Right cardiac atrium (tissue), 5 donors: ENCODE measurements around the gene RNU7-1. TPM values are rescaled to one million over a fixed set of nuclear protein-coding genes. Genes with fewer than 3 reads are reported as not detected.

ENCODE experiments used
- ATAC-seq, 2 donors: fragments of 200-7000 bp; cut with Tn5 transposase; one replicate each; pipeline versions ENCODE4 v1.8.0 to v1.9.1; 2020; ENCODE audit warnings: moderate library complexity in 2 of 2, mild to moderate bottlenecking in 1 of 2
- DNase-seq, 3 donors: peaks; one replicate each; pipeline ENCODE4 v3.0.0-alpha.2; 2020
- H3K27ac ChIP-seq: one replicate; pipeline ENCODE4 v1.5.1; 2013; ENCODE audit warnings: mild to moderate bottlenecking, low read length, control low read depth, moderate library complexity
- H3K27me3 ChIP-seq: one replicate; pipeline ENCODE4 v1.6.1; 2013; ENCODE audit not compliant: control insufficient read depth, insufficient read depth
- H3K4me1 ChIP-seq: one replicate; pipeline ENCODE4 v1.6.1; 2013; ENCODE audit warnings: low read length; ENCODE audit not compliant: control insufficient read depth, insufficient read depth
- H3K4me3 ChIP-seq: one replicate; pipeline ENCODE4 v1.5.1; 2013; ENCODE audit warnings: low read length, control low read depth
- H3K9me3 ChIP-seq: one replicate; pipeline ENCODE4 v1.6.1; 2013; ENCODE audit warnings: low read length; ENCODE audit not compliant: control insufficient read depth
- WGBS: extraction: QIAGEN DNeasy Blood & Tissue Kit; methylation state at CpG from one replicate; pipeline ENCODE4 v1.1.7; 2013; 5-methylcytosine and 5-hydroxymethylcytosine counted together
- intact Hi-C, 4 donors: fragments of 100-400 bp; cut with DNase I; formaldehyde crosslinking; loops; one replicate each; pipeline versions ENCODE4 v1.11.0 to v1.14.0; 2022 to 2023
- microRNA-seq, 2 donors: library from miRNA; unstranded; fragments of <30 nt; microRNA quantifications; one replicate each; pipeline ENCODE4 v1.2.0, GENCODE V29; 2020 to 2021
- polyA plus RNA-seq: library from polyadenylated mRNA; stranded (reverse); fragments of 200-250 nt; gene quantifications from one replicate; pipeline ENCODE4 v1.2.3, GENCODE V29; 2013
- total RNA-seq, 4 donors: library from RNA; stranded (reverse); fragmentation: NEBNext Ultra II Directional; extraction: Animal tissue kit (Norgen Biotek cat#: 25700); gene quantifications; one replicate each; pipeline ENCODE4 v1.2.1, GENCODE V29; 2021
- donor health status: healthy with polysubstance abuse.
- donor health status: DM: no; HTN: yes; CAD: no.
- donor health status: DM: no; HTN: no; CAD: no.
- donor health status: DM: no; HTN: yes; CAD: no; lungs with severe emphysema.
- donor health status: DM: yes; HTN: yes; CAD: no.

The RNU7-1 gene
- total and polyA plus RNA-seq, 5 donors = not detected

GRCh38 chr12:6987956-6988553, 44.4 kb downstream of the RNU7-1 start:
- Histone ChIP-seq H3K4me1 (no peaks in the 10 kb centered on the region), H3K27me3 (no peaks in the 10 kb centered on the region), H3K9me3 (no peaks in the 10 kb centered on the region), H3K27ac (no peak overlapping the region), H3K4me3 (no peak overlapping the region)
- intact Hi-C loops = no loop called here
- ATAC-seq = no peak
- no peak for DNase-seq
- 91% methylated on average over 11 of the region's 11 CpGs for WGBS

Small RNA genes within 50 kb of the gene (microRNA-seq; reads per million reads assigned to microRNA genes)
- gene MIR141 (1.7 to 3.2 reads per million in 2 donors), gene MIR200C (30.3 to 39.6 reads per million in 2 donors)

Other genes starting within 250 kb of the RNU7-1 start
- gene PIANP, start 243.0 kb upstream of the RNU7-1 start, total RNA-seq = under 1 TPM in 3 of 4 donors, not detected in 1; 0.29 to 0.99 (median 0.80) TPM
- 0.18 TPM for gene PIANP, start 243.0 kb upstream of the RNU7-1 start, polyA plus RNA-seq
- 10 to 100 TPM; 60.3 to 71.0 (median 65.9) TPM for gene COPS7A, start 219.8 kb upstream of the RNU7-1 start, total RNA-seq
- gene COPS7A, start 219.8 kb upstream of the RNU7-1 start, polyA plus RNA-seq = 71.8 TPM
- 100 to 1,000 TPM; 123 to 135 (median 130) TPM for gene MLF2, start 190.7 kb upstream of the RNU7-1 start, total RNA-seq
- 146 TPM for gene MLF2, start 190.7 kb upstream of the RNU7-1 start, polyA plus RNA-seq
- 100 to 1,000 TPM; 116 to 161 (median 149) TPM for gene PTMS, start 177.5 kb upstream of the RNU7-1 start, total RNA-seq
- 244 TPM for gene PTMS, start 177.5 kb upstream of the RNU7-1 start, polyA plus RNA-seq
- 1 to 10 TPM in 2 of 4 donors, under 1 TPM in 2; 0.28 to 1.1 (median 0.76) TPM for gene LAG3, start 171.3 kb upstream of the RNU7-1 start, total RNA-seq
- 0.57 TPM for gene LAG3, start 171.3 kb upstream of the RNU7-1 start, polyA plus RNA-seq
- 10 to 100 TPM; 11.4 to 15.4 (median 13.7) TPM for gene CD4, start 154.3 kb upstream of the RNU7-1 start, total RNA-seq
- gene CD4, start 154.3 kb upstream of the RNU7-1 start, polyA plus RNA-seq = 2.5 TPM
- 10 to 100 TPM in 1 of 4 donors, 1 to 10 TPM in 3; 6.8 to 10.9 (median 8.3) TPM for gene GPR162, start 122.0 kb upstream of the RNU7-1 start, total RNA-seq
- gene GPR162, start 122.0 kb upstream of the RNU7-1 start, polyA plus RNA-seq = 6.8 TPM
- gene P3H3, start 115.4 kb upstream of the RNU7-1 start, total RNA-seq = 10 to 100 TPM; 15.8 to 25.6 (median 21.1) TPM
- gene P3H3, start 115.4 kb upstream of the RNU7-1 start, polyA plus RNA-seq = 17.7 TPM
- 1 to 10 TPM; 2.9 to 7.8 (median 4.0) TPM for gene GNB3, start 102.9 kb upstream of the RNU7-1 start, total RNA-seq
- 3.1 TPM for gene GNB3, start 102.9 kb upstream of the RNU7-1 start, polyA plus RNA-seq
- 1 to 10 TPM in 3 of 4 donors, not detected in 1; 1.2 to 1.8 (median 1.2) TPM for gene CDCA3, start 92.5 kb upstream of the RNU7-1 start, total RNA-seq
- gene CDCA3, start 92.5 kb upstream of the RNU7-1 start, polyA plus RNA-seq = 0.50 TPM
- gene USP5, start 91.7 kb upstream of the RNU7-1 start, total RNA-seq = 10 to 100 TPM; 59.2 to 74.6 (median 71.0) TPM
- gene USP5, start 91.7 kb upstream of the RNU7-1 start, polyA plus RNA-seq = 29.4 TPM
- 100 to 1,000 TPM; 707 to 793 (median 721) TPM for gene TPI1, start 76.3 kb upstream of the RNU7-1 start, total RNA-seq
- 872 TPM for gene TPI1, start 76.3 kb upstream of the RNU7-1 start, polyA plus RNA-seq
- 1 to 10 TPM; 2.5 to 4.2 (median 3.5) TPM for gene SPSB2, start 70.5 kb upstream of the RNU7-1 start, total RNA-seq
- 4.6 TPM for gene SPSB2, start 70.5 kb upstream of the RNU7-1 start, polyA plus RNA-seq
- 10 to 100 TPM; 11.4 to 13.9 (median 12.1) TPM for gene LRRC23, start 39.0 kb upstream of the RNU7-1 start, total RNA-seq
- 15.0 TPM for gene LRRC23, start 39.0 kb upstream of the RNU7-1 start, polyA plus RNA-seq
- gene ENO2, start 29.2 kb upstream of the RNU7-1 start, total RNA-seq = 10 to 100 TPM; 29.6 to 42.1 (median 35.8) TPM
- gene ENO2, start 29.2 kb upstream of the RNU7-1 start, polyA plus RNA-seq = 17.8 TPM
- gene ATN1, start 15.9 kb upstream of the RNU7-1 start, total RNA-seq = 10 to 100 TPM; 85.3 to 89.3 (median 88.6) TPM
- 70.1 TPM for gene ATN1, start 15.9 kb upstream of the RNU7-1 start, polyA plus RNA-seq
- 100 to 1,000 TPM; 262 to 339 (median 272) TPM for gene C12orf57, start 206 bp downstream of the RNU7-1 start, total RNA-seq
- 441 TPM for gene C12orf57, start 206 bp downstream of the RNU7-1 start, polyA plus RNA-seq
- gene PTPN6, start 7.5 kb downstream of the RNU7-1 start, total RNA-seq = 10 to 100 TPM in 2 of 4 donors, 1 to 10 TPM in 2; 7.7 to 12.1 (median 9.3) TPM
- 5.9 TPM for gene PTPN6, start 7.5 kb downstream of the RNU7-1 start, polyA plus RNA-seq
- 100 to 1,000 TPM; 137 to 159 (median 142) TPM for gene PHB2, start 26.8 kb downstream of the RNU7-1 start, total RNA-seq
- 127 TPM for gene PHB2, start 26.8 kb downstream of the RNU7-1 start, polyA plus RNA-seq
- 10 to 100 TPM; 33.7 to 40.2 (median 38.1) TPM for gene EMG1, start 27.1 kb downstream of the RNU7-1 start, total RNA-seq
- 26.0 TPM for gene EMG1, start 27.1 kb downstream of the RNU7-1 start, polyA plus RNA-seq
- 10 to 100 TPM; 14.0 to 22.2 (median 19.2) TPM for gene LPCAT3, start 74.7 kb downstream of the RNU7-1 start, total RNA-seq
- 17.8 TPM for gene LPCAT3, start 74.7 kb downstream of the RNU7-1 start, polyA plus RNA-seq
- 100 to 1,000 TPM; 162 to 288 (median 238) TPM for gene C1S, start 116.9 kb downstream of the RNU7-1 start, total RNA-seq
- 126 TPM for gene C1S, start 116.9 kb downstream of the RNU7-1 start, polyA plus RNA-seq
- 100 to 1,000 TPM; 245 to 447 (median 372) TPM for gene C1R, start 148.6 kb downstream of the RNU7-1 start, total RNA-seq
- gene C1R, start 148.6 kb downstream of the RNU7-1 start, polyA plus RNA-seq = 201 TPM
- 10 to 100 TPM; 17.6 to 29.6 (median 21.6) TPM for gene C1RL, start 165.4 kb downstream of the RNU7-1 start, total RNA-seq
- 16.7 TPM for gene C1RL, start 165.4 kb downstream of the RNU7-1 start, polyA plus RNA-seq
- gene RBP5, start 185.1 kb downstream of the RNU7-1 start, total RNA-seq = 1 to 10 TPM in 1 of 4 donors, under 1 TPM in 2, not detected in 1; 0.47 to 1.7 (median 0.65) TPM
- 0.77 TPM for gene RBP5, start 185.1 kb downstream of the RNU7-1 start, polyA plus RNA-seq
- 10 to 100 TPM in 3 of 4 donors, 1 to 10 TPM in 1; 7.0 to 11.1 (median 10.7) TPM for gene CLSTN3, start 186.6 kb downstream of the RNU7-1 start, total RNA-seq
- gene CLSTN3, start 186.6 kb downstream of the RNU7-1 start, polyA plus RNA-seq = 13.6 TPM
- gene PEX5, start 245.9 kb downstream of the RNU7-1 start, total RNA-seq = 10 to 100 TPM; 23.5 to 35.2 (median 29.8) TPM
- gene PEX5, start 245.9 kb downstream of the RNU7-1 start, polyA plus RNA-seq = 13.0 TPM